Measurements from ENCODE around the gene TNP1.

TNP1 gene

GRCh38 chr2:216859944-216860343 is at the start of gene TNP1:
Gene TNP1 (minus strand): TSS chr2:216860064. CDS start chr2:216860034, 30 bp downstream.
- FAIRE-seq (no peak), DNase-seq (ENCODE audit: insufficient read length, low spot score) (no peak)
- TF ChIP-seq CTCF (IDR thresholded peaks at IDR 0.05; ENCODE audit: insufficient read depth, missing control alignments) = no peak

GRCh38 chr2:216908300-216908699 is 48.4 kb upstream of the TNP1 start:
- TF ChIP-seq CTCF (IDR thresholded peaks at IDR 0.05; ENCODE audit: insufficient read depth, missing control alignments) = no peak
- DNase-seq (ENCODE audit: insufficient read length, low spot score) (no peak), FAIRE-seq (no peak)

- FAIRE-seq (no peak), DNase-seq (ENCODE audit: insufficient read length, low spot score) (no peak)
- TF ChIP-seq CTCF (IDR thresholded peaks at IDR 0.05; ENCODE audit: insufficient read depth, missing control alignments) = no peak
Observed at GRCh38 chr2:216905649-216906329, 45.9 kb upstream of the TNP1 start.

- no peak for FAIRE-seq
- no peak for TF ChIP-seq CTCF (IDR thresholded peaks at IDR 0.05; ENCODE audit: insufficient read depth, missing control alignments)
- no peak for DNase-seq (ENCODE audit: insufficient read length, low spot score)
Observed at GRCh38 chr2:216904974-216905373, 45.1 kb upstream of the TNP1 start.

DNA sequence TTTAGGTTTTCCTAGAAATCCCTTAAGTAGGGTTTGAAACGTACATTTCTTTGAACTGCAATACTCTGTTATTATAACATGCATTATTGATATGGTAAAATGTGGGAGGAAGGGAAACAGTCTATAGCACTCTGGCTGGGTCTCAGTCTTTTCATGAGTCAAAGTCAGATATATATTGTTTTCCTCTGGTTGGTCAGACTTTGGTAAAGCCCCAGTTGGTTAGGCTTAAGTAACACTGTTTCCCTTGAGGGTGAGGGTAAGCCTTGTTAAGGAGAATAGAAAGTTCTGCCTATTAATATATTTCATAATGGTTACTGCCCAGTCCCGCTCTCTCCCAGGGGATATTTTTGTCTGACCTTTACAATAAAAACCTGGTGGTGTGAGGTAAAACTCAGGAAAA is 44.7 kb upstream of the TNP1 start:
- FAIRE-seq (no peak), DNase-seq (ENCODE audit: insufficient read length, low spot score) (no peak)
- no peak for TF ChIP-seq CTCF (IDR thresholded peaks at IDR 0.05; ENCODE audit: insufficient read depth, missing control alignments)

GRCh38 chr2:216903470-216903869 is 43.6 kb upstream of the TNP1 start:
- TF ChIP-seq CTCF (IDR thresholded peaks at IDR 0.05; ENCODE audit: insufficient read depth, missing control alignments) = no peak
- DNase-seq (ENCODE audit: insufficient read length, low spot score) (no peak), FAIRE-seq (no peak)

DNA sequence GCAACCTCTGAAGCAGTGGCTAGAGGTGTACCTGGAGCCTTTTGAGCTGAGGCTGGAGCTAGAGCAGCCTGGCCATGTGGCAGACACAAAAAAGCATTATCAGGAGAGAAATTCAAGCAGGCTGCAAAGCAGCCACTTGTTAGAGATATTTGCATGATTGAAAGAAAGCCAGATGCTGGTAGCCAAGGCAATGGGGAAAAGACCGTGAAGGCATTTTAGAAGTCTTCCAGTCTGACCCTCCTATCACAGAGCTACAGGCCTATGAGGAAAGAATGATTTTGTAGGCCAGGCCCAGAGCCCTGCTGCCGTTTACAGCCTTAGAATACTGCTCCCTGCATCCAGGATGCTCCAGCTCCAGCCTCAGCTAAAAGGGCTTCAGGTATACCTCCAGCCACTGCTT is 41.4 kb upstream of the TNP1 start:
- DNase-seq (ENCODE audit: insufficient read length, low spot score) (no peak), FAIRE-seq (no peak)
- no peak for TF ChIP-seq CTCF (IDR thresholded peaks at IDR 0.05; ENCODE audit: insufficient read depth, missing control alignments)

Data from D721Med (cell line).